Lower leg skin (tissue), 3 donors: ENCODE results near the gene ZNF618.

Source experiments
- CTCF ChIP-seq, 3 donors: fragments of 450-650 bp; IDR thresholded peaks; one replicate each; pipeline ENCODE4 v1.5.1; 2016; ENCODE audit warnings: antibody characterized with exemption in 3 of 3, mild to moderate bottlenecking in 3 of 3, moderate library complexity in 2 of 3
- POLR2A ChIP-seq, 2 donors: fragments of 450-650 bp; IDR thresholded peaks; one replicate each; pipeline ENCODE4 v1.6.1; 2016 to 2017; ENCODE audit warnings: antibody characterized with exemption in 2 of 2, mild to moderate bottlenecking in 1 of 2, moderate library complexity in 1 of 2

GRCh38 chr9:114049441-114050225 is 173.5 kb downstream of the ZNF618 start:
- TF ChIP-seq CTCF (IDR thresholded peaks at IDR 0.05) (no peak), POLR2A (IDR thresholded peaks at IDR 0.05) (no peak)
